Measurements from ENCODE around the gene LSM12. TPM values are rescaled to one million over a fixed set of nuclear protein-coding genes. Genes with fewer than 3 reads are reported as not detected.
"Not testable (repeated sequence)": the region's sequence is repeated elsewhere in the genome, so short reads cannot be mapped to it uniquely, and the experiment has no call there.

LSM12 gene
- total RNA-seq, 1 experiment from 2014 or later: 52.5 TPM

DNA sequence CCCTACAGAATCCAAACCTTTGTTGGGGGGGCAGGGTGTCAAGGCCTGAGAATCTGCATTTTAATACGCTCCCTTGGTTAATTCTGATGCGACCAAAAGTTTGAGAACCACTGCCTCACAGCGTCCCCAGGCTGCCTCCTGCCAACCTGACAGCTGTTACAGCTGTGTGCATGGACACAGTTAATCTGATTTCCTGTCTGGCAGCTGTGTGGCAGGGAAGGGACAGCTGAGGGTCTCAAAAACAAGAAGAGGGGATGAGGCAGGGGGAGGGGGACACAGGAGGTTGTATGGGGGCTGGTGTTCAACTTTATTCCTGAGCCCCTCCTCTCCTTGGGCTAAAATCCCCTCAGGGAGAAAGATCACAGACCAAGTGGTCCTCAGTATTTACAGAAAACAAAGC is 39.5 kb upstream of the LSM12 start:
- no TSS peak for BruUV-seq (replicated peaks)
- intact Hi-C loops (cut with micrococcal nuclease; ENCODE audit: unreplicated experiment): no loop called here

DNA sequence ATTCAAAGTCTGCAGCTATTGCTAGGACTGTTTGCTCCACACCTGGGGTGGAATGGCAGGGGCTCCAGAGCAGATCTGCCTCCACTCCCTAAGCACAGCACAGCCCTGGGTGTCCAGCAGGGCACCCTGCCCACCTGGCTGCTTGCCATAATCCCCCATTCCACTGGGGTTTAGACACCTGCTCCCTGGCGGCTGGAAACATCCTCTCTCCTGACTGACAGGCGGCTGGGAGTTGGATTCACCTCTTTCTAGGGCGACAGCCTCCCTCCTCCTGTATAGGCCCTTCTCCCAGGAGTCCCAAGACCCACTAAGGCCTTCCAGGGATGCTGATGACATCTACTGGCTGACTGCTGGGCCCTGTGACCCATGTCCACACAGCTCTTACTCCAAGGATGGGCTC is 39.0 kb upstream of the LSM12 start:
- ChIA-PET CTCF (interaction anchor here (0.5 to 0.7 kb wide), 3 partner anchors 35 to 353 kb away, joined by 4 to 5 read pairs (median 4); no protein-coding TSS in a partner anchor), POLR2A (ENCODE audit: low non-redundant PET) (no interaction called here)
- H3K4me1 ChIP-seq (ENCODE audit: insufficient read depth, low read length, poor library complexity, severe bottlenecking): peaks cover 32% of the 10 kb centered on the region
- no peak for DNase-seq (ENCODE audit: low spot score)
- H3K36me3 ChIP-seq (ENCODE audit: insufficient read depth, low read length, poor library complexity, severe bottlenecking): no peaks in the 10 kb centered on the region
- intact Hi-C loops (cut with micrococcal nuclease; ENCODE audit: unreplicated experiment): no loop called here
- H3K9me3 ChIP-seq (ENCODE audit: low read depth, low read length, poor library complexity, severe bottlenecking): no peaks in the 10 kb centered on the region
- no peaks in the 10 kb centered on the region for H3K27me3 ChIP-seq (replicated peaks; ENCODE audit: insufficient read depth, low read depth, low read length, poor library complexity)
- no peak overlapping the region for H3K4me3 ChIP-seq (ENCODE audit: low read depth, low read length, poor library complexity, severe bottlenecking)
- BruUV-seq (replicated peaks): no TSS peak
- no peak overlapping the region for H3K27ac ChIP-seq (ENCODE audit: low read depth, low read length, poor library complexity, severe bottlenecking)
- TF ChIP-seq, protein P1, sequence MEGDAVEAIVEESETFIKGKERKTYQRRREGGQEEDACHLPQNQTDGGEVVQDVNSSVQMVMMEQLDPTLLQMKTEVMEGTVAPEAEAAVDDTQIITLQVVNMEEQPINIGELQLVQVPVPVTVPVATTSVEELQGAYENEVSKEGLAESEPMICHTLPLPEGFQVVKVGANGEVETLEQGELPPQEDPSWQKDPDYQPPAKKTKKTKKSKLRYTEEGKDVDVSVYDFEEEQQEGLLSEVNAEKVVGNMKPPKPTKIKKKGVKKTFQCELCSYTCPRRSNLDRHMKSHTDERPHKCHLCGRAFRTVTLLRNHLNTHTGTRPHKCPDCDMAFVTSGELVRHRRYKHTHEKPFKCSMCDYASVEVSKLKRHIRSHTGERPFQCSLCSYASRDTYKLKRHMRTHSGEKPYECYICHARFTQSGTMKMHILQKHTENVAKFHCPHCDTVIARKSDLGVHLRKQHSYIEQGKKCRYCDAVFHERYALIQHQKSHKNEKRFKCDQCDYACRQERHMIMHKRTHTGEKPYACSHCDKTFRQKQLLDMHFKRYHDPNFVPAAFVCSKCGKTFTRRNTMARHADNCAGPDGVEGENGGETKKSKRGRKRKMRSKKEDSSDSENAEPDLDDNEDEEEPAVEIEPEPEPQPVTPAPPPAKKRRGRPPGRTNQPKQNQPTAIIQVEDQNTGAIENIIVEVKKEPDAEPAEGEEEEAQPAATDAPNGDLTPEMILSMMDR (conservative IDR thresholded peaks at IDR 0.05; ENCODE audit: low read depth, low read length): no peak
- TF ChIP-seq EZH2 (IDR thresholded peaks at IDR 0.05; ENCODE audit: borderline replicate concordance, low read depth, low read length, poor library complexity, severe bottlenecking): no peak

More for the DNA sequence above, 39.5 kb upstream of the LSM12 start:
- TF ChIP-seq, protein P1 (conservative IDR thresholded peaks at IDR 0.05; ENCODE audit: low read depth, low read length): 0 out of 2 replicates have a peak, but pooled peaks have one; percentile 11
- TF ChIP-seq EZH2 (IDR thresholded peaks at IDR 0.05; ENCODE audit: borderline replicate concordance, low read depth, low read length, poor library complexity, severe bottlenecking): no peak
- Histone ChIP-seq H3K9me3 (ENCODE audit: low read depth, low read length, poor library complexity, severe bottlenecking) (no peaks in the 10 kb centered on the region), H3K27ac (ENCODE audit: low read depth, low read length, poor library complexity, severe bottlenecking) (peak overlapping the region; percentile 50), H3K27me3 (replicated peaks; ENCODE audit: insufficient read depth, low read depth, low read length, poor library complexity) (no peaks in the 10 kb centered on the region), H3K4me1 (ENCODE audit: insufficient read depth, low read length, poor library complexity, severe bottlenecking) (peaks cover 36% of the 10 kb centered on the region), H3K4me3 (ENCODE audit: low read depth, low read length, poor library complexity, severe bottlenecking) (no peak overlapping the region), H3K36me3 (ENCODE audit: insufficient read depth, low read length, poor library complexity, severe bottlenecking) (no peaks in the 10 kb centered on the region)
- ChIA-PET CTCF (interaction anchor here (0.6 to 0.7 kb wide), 2 partner anchors 36 to 80 kb away, joined by 4 to 5 read pairs; no protein-coding TSS in a partner anchor), POLR2A (ENCODE audit: low non-redundant PET) (interaction anchor here (0.7 kb wide), 1 partner anchor 351 kb away, joined by 3 read pairs; no protein-coding TSS in a partner anchor)
- peak; percentile 55 for DNase-seq (ENCODE audit: low spot score)

- ChIA-PET POLR2A (ENCODE audit: low non-redundant PET) (no interaction called here), CTCF (interaction anchor here (1.6 kb wide), 1 partner anchor 13 kb away, joined by 4 read pairs; no protein-coding TSS in a partner anchor)
- DNase-seq (ENCODE audit: low spot score): no peak
- BruUV-seq (replicated peaks): no TSS peak
- no peak overlapping the region for H3K4me3 ChIP-seq (ENCODE audit: low read depth, low read length, poor library complexity, severe bottlenecking)
- no peaks in the 10 kb centered on the region for H3K27me3 ChIP-seq (replicated peaks; ENCODE audit: insufficient read depth, low read depth, low read length, poor library complexity)
- H3K36me3 ChIP-seq (ENCODE audit: insufficient read depth, low read length, poor library complexity, severe bottlenecking): no peaks in the 10 kb centered on the region
- TF ChIP-seq, protein P1 (conservative IDR thresholded peaks at IDR 0.05; ENCODE audit: low read depth, low read length): no peak
- intact Hi-C loops (cut with micrococcal nuclease; ENCODE audit: unreplicated experiment): no loop called here
- no peaks in the 10 kb centered on the region for H3K9me3 ChIP-seq (ENCODE audit: low read depth, low read length, poor library complexity, severe bottlenecking)
- peaks cover 20% of the 10 kb centered on the region for H3K4me1 ChIP-seq (ENCODE audit: insufficient read depth, low read length, poor library complexity, severe bottlenecking)
- no peak overlapping the region for H3K27ac ChIP-seq (ENCODE audit: low read depth, low read length, poor library complexity, severe bottlenecking)
These were observed 36.6 kb upstream of the LSM12 start for GRCh38 chr17:44102849-44103622.

DNA sequence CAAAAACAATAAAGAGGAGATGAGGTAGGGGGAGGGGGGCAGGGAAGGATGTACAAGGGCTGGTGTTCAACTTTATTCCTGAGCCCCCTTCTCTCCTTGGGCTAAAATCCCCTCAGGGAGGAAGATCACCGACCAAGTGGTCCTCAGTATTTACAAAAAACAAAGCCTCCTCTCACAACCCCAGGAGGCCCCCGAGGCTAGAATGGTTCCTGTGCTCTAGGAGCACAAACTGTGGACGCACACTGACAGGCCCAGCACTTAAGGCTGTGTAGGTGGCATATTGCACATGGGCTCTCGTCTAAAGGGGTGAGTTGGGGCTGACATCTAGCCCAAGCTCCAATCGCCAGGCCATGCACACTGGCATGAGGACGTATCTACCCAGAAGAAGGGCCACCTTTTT is 35.4 kb upstream of the LSM12 start:
- H3K4me3 ChIP-seq (ENCODE audit: low read depth, low read length, poor library complexity, severe bottlenecking); H3K27me3 ChIP-seq (replicated peaks; ENCODE audit: insufficient read depth, low read depth, low read length, poor library complexity); intact Hi-C loops (cut with micrococcal nuclease; ENCODE audit: unreplicated experiment); H3K36me3 ChIP-seq (ENCODE audit: insufficient read depth, low read length, poor library complexity, severe bottlenecking); POLR2A ChIA-PET (ENCODE audit: low non-redundant PET); BruUV-seq (replicated peaks); H3K27ac ChIP-seq (ENCODE audit: low read depth, low read length, poor library complexity, severe bottlenecking); DNase-seq (ENCODE audit: low spot score); H3K9me3 ChIP-seq (ENCODE audit: low read depth, low read length, poor library complexity, severe bottlenecking): not testable (repeated sequence)
- CTCF ChIA-PET: interaction anchor here (1.6 kb wide), 1 partner anchor 14 kb away, joined by 4 read pairs; no protein-coding TSS in a partner anchor
- peaks cover 15% of the 10 kb centered on the region for H3K4me1 ChIP-seq (ENCODE audit: insufficient read depth, low read length, poor library complexity, severe bottlenecking)
